SK-N-SH treated with all-trans-retinoic acid at 6 μM for 48 hours (cell line): ENCODE measurements around the gene RUSC1.
A peak's percentile ranks its signal among the peaks of the same experiment; 100 is the strongest.

Source experiments
- ATAC-seq: fragments of 200-7000 bp; cut with Tn5 transposase; 3 replicates; pipeline ENCODE4 v1.9.1; 2020; ENCODE audit warnings: mild to moderate bottlenecking, moderate library complexity
- ARNTL ChIP-seq: fragments of 450-650 bp; formaldehyde crosslinking; IDR thresholded peaks from 2 replicates; pipeline ENCODE4 v1.5.0; 2020; ENCODE audit warnings: low read depth, mild to moderate bottlenecking, moderate library complexity, borderline replicate concordance
- BACH2 ChIP-seq: fragments of 250-450 bp; sonication (Bioruptor Pico); IDR thresholded peaks from 2 replicates; pipeline ENCODE4 v1.9.0; 2021; ENCODE audit warnings: mild to moderate bottlenecking, borderline replicate concordance
- CSDC2 ChIP-seq: fragments of 250-450 bp; sonication (Bioruptor Pico); IDR thresholded peaks from 2 replicates; pipeline ENCODE4 v1.5.0; 2020; ENCODE audit warnings: mild to moderate bottlenecking, moderate library complexity
- GLIS3 ChIP-seq: fragments of 250-450 bp; sonication (Bioruptor Pico); IDR thresholded peaks from 2 replicates; pipeline ENCODE4 v1.5.0; 2020; ENCODE audit warnings: mild to moderate bottlenecking, moderate library complexity
- OSR1 ChIP-seq: fragments of 250-450 bp; sonication (Bioruptor Pico); IDR thresholded peaks from 2 replicates; pipeline ENCODE4 v1.8.0; 2022; ENCODE audit warnings: moderate library complexity, mild to moderate bottlenecking, inconsistent platforms
- PATZ1 ChIP-seq: fragments of 250-450 bp; sonication (Bioruptor Pico); IDR thresholded peaks from 2 replicates; pipeline ENCODE4 v1.8.0; 2020; ENCODE audit warnings: mild to moderate bottlenecking, moderate library complexity, borderline replicate concordance
- TCF4 ChIP-seq: fragments of 250-450 bp; sonication (Bioruptor Pico); IDR thresholded peaks from 2 replicates; pipeline ENCODE4 v1.8.0; 2021; ENCODE audit warnings: mild to moderate bottlenecking, moderate library complexity, borderline replicate concordance
- TOX ChIP-seq: fragments of 250-450 bp; sonication (Bioruptor Pico); IDR thresholded peaks from 2 replicates; pipeline ENCODE4 v1.8.0; 2021; ENCODE audit warnings: mild to moderate bottlenecking, moderate library complexity, borderline replicate concordance
- ZC3H10 ChIP-seq: fragments of 250-450 bp; sonication (Bioruptor Pico); IDR thresholded peaks from 2 replicates; pipeline ENCODE4 v1.5.1; 2021; ENCODE audit warnings: mild to moderate bottlenecking, moderate library complexity
- ZFP3 ChIP-seq: fragments of 250-450 bp; sonication (Bioruptor Pico); IDR thresholded peaks from 2 replicates; pipeline ENCODE4 v1.5.0; 2020; ENCODE audit warnings: mild to moderate bottlenecking, moderate library complexity
- ZFP30 ChIP-seq: fragments of 450-650 bp; formaldehyde crosslinking; IDR thresholded peaks from 2 replicates; pipeline ENCODE4 v1.5.0; 2022; ENCODE audit warnings: mild to moderate bottlenecking, moderate library complexity
- ZNF70 ChIP-seq: fragments of 450-650 bp; formaldehyde crosslinking; IDR thresholded peaks from 2 replicates; pipeline ENCODE4 v1.5.0; 2020; ENCODE audit warnings: mild to moderate bottlenecking, moderate library complexity
- ZNF8 ChIP-seq: fragments of 450-650 bp; formaldehyde crosslinking; IDR thresholded peaks from 2 replicates; pipeline ENCODE4 v1.5.0; 2020; ENCODE audit warnings: mild to moderate bottlenecking, moderate library complexity
- TF ChIP-seq, protein P1 (sequence below): fragments of 250-450 bp; sonication (Bioruptor Pico); IDR thresholded peaks from 2 replicates; pipeline ENCODE4 v1.8.0; 2021; ENCODE audit warnings: low read depth, mild to moderate bottlenecking, moderate library complexity, borderline replicate concordance
- TF ChIP-seq, protein P2 (sequence below): fragments of 250-450 bp; sonication (Bioruptor Pico); IDR thresholded peaks from 2 replicates; pipeline ENCODE4 v1.5.0; 2020; ENCODE audit warnings: mild to moderate bottlenecking, moderate library complexity
- TF ChIP-seq, protein P3 (sequence below): fragments of 250-450 bp; sonication (Bioruptor Pico); IDR thresholded peaks from 2 replicates; pipeline ENCODE4 v1.5.1; 2021; ENCODE audit warnings: mild to moderate bottlenecking, moderate library complexity
- TF ChIP-seq, protein P4 (sequence below): fragments of 250-450 bp; sonication (Bioruptor Pico); IDR thresholded peaks from 2 replicates; pipeline ENCODE4 v1.5.1; 2020; ENCODE audit warnings: low read depth, mild to moderate bottlenecking, moderate library complexity

RUSC1 gene

DNA sequence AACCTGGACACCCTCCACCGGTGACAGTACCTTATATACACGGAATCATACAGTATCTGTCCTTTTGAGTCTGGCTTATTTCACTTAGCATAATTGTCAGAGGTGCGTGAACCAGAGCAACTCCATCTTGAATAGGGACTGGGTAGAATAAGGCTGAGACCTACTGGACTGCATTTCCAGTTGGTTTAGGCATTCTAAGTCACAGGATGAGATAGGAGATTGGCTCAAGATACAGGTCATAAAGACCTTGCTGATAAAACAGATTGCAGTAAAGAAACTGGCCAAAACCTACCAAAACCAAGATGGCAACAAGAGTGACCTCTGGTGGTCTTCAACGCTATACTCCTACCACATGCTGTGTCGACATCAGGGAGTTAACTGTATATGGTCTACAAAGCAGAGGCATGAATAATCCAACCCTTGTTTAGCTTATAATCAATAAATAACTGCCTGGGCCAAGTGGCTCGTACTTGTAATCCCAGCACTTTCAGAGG is 13.4 kb upstream of the RUSC1 start:
- peak; percentile 19; the same call in 2 of the 3 replicates for ATAC-seq
- 0 out of 2 replicates have a peak, but pooled peaks have one; percentile 9 for TF ChIP-seq BACH2
- no peak for TF ChIP-seq ZC3H10 (CRISPR knock-in tag)

DNA sequence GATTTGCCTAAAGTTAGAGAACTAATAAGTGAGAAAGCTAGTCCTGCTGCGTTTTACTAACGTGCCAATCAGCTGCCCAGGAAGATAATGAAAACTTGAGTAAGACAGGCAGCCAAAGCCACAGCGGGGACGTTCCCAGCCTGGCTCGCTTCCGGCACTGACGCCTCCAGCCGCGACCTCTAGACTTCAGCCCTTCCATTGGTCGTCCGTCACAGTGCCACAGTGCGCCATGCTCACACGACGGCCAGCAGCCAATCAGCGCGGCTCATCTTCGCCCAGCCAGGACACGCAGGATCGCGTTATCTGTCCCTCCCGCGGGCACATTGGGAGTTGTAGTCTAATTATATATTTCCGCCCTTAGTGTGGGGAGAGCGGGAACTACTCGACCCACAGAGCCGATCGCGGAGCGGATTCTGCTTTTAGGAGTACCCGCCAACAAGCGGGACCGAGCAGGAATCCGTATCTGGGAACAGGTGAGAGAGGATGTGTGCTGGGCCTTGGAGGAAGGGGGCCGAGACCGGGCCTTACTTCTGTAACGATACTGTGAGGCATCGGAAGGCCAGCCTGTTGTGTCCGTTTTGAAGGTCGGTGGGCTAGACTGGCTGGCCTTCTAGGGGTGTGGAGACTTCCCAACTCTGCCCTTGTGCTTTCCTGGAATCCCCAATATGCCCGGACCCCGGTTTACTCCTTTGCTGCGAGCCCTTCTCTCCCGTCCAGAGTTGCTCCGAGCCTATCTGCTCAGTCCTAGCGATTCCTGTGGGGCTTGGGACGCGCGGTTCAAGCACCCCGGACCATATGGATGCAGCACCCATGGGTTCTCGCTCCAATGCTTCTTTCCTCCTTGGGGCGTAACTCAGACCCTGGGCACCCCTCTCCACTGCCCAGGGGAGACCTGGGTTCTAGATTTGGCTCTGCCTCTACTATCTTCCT is 11.9 kb upstream of the RUSC1 start, which contains the start of gene FDPS:
Gene FDPS, plus strand, starts transcription at position 374 of the 930 bp plus-strand sequence. CDS start 924 bp downstream, outside the sequence.
- TF ChIP-seq, protein P1, sequence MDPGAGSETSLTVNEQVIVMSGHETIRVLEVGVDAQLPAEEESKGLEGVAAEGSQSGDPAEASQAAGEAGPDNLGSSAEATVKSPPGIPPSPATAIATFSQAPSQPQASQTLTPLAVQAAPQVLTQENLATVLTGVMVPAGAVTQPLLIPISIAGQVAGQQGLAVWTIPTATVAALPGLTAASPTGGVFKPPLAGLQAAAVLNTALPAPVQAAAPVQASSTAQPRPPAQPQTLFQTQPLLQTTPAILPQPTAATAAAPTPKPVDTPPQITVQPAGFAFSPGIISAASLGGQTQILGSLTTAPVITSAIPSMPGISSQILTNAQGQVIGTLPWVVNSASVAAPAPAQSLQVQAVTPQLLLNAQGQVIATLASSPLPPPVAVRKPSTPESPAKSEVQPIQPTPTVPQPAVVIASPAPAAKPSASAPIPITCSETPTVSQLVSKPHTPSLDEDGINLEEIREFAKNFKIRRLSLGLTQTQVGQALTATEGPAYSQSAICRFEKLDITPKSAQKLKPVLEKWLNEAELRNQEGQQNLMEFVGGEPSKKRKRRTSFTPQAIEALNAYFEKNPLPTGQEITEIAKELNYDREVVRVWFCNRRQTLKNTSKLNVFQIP (CRISPR knock-in tag), result 0 out of 2 replicates have a peak, but pooled peaks have one; percentile 24
- TF ChIP-seq OSR1 (CRISPR knock-in tag), result no peak
- no peak for TF ChIP-seq ZNF8 (CRISPR knock-in tag)
- ATAC-seq, result peak; percentile 98

- TF ChIP-seq ZFP3 (CRISPR knock-in tag) (no peak), TOX (CRISPR knock-in tag) (no peak), ZNF70 (CRISPR knock-in tag) (no peak), CSDC2 (no peak), ARNTL (CRISPR knock-in tag) (no peak), ZNF8 (CRISPR knock-in tag) (no peak), GLIS3 (no peak)
- TF ChIP-seq, protein P2, sequence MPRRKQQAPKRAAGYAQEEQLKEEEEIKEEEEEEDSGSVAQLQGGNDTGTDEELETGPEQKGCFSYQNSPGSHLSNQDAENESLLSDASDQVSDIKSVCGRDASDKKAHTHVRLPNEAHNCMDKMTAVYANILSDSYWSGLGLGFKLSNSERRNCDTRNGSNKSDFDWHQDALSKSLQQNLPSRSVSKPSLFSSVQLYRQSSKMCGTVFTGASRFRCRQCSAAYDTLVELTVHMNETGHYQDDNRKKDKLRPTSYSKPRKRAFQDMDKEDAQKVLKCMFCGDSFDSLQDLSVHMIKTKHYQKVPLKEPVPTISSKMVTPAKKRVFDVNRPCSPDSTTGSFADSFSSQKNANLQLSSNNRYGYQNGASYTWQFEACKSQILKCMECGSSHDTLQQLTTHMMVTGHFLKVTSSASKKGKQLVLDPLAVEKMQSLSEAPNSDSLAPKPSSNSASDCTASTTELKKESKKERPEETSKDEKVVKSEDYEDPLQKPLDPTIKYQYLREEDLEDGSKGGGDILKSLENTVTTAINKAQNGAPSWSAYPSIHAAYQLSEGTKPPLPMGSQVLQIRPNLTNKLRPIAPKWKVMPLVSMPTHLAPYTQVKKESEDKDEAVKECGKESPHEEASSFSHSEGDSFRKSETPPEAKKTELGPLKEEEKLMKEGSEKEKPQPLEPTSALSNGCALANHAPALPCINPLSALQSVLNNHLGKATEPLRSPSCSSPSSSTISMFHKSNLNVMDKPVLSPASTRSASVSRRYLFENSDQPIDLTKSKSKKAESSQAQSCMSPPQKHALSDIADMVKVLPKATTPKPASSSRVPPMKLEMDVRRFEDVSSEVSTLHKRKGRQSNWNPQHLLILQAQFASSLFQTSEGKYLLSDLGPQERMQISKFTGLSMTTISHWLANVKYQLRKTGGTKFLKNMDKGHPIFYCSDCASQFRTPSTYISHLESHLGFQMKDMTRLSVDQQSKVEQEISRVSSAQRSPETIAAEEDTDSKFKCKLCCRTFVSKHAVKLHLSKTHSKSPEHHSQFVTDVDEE (CRISPR knock-in tag), result no peak
- TF ChIP-seq, protein P3, sequence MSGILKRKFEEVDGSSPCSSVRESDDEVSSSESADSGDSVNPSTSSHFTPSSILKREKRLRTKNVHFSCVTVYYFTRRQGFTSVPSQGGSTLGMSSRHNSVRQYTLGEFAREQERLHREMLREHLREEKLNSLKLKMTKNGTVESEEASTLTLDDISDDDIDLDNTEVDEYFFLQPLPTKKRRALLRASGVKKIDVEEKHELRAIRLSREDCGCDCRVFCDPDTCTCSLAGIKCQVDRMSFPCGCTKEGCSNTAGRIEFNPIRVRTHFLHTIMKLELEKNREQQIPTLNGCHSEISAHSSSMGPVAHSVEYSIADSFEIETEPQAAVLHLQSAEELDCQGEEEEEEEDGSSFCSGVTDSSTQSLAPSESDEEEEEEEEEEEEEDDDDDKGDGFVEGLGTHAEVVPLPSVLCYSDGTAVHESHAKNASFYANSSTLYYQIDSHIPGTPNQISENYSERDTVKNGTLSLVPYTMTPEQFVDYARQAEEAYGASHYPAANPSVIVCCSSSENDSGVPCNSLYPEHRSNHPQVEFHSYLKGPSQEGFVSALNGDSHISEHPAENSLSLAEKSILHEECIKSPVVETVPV (CRISPR knock-in tag), result no peak
- peak; percentile 7 for ATAC-seq
These were observed 11.2 kb upstream of the RUSC1 start for GRCh38 chr1:155309423-155310021.

- no peak for TF ChIP-seq CSDC2
- no peak for TF ChIP-seq ZC3H10 (CRISPR knock-in tag)
- TF ChIP-seq, protein P3 (CRISPR knock-in tag), result no peak
These were observed 7.4 kb upstream of the RUSC1 start for GRCh38 chr1:155313261-155313660.

DNA sequence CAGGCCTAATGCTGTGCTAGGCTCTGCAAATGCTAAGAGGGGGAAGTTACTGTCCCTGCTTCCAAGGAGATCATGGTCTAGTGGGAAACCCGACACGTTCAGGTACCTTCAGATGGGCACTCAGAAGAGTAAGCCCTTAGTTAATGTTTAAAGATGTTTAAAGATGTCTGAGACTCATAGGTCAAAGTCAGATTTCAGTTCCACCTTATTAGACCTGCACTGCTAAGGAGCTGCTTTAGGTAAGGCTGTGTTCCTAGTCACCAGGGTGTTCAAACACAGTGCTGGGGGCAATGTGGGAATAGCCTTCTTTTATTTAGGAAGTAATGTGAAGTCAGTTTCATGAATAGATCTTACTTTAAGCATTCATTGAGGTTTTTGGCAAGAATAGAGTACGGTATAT is 3.8 kb upstream of the RUSC1 start:
- TF ChIP-seq PATZ1 (CRISPR knock-in tag) (no peak), OSR1 (CRISPR knock-in tag) (no peak), ZNF8 (CRISPR knock-in tag) (no peak), ZFP30 (CRISPR knock-in tag) (no peak), ZNF70 (CRISPR knock-in tag) (no peak), TCF4 (CRISPR knock-in tag) (no peak)
- TF ChIP-seq, protein P4, sequence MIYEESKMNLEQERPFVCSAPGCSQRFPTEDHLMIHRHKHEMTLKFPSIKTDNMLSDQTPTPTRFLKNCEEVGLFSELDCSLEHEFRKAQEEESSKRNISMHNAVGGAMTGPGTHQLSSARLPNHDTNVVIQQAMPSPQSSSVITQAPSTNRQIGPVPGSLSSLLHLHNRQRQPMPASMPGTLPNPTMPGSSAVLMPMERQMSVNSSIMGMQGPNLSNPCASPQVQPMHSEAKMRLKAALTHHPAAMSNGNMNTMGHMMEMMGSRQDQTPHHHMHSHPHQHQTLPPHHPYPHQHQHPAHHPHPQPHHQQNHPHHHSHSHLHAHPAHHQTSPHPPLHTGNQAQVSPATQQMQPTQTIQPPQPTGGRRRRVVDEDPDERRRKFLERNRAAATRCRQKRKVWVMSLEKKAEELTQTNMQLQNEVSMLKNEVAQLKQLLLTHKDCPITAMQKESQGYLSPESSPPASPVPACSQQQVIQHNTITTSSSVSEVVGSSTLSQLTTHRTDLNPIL (CRISPR knock-in tag), result no peak
- TF ChIP-seq, protein P3 (CRISPR knock-in tag), result no peak
- no peak for ATAC-seq

More at GRCh38 chr1:155313261-155313660, 7.4 kb upstream of the RUSC1 start:
- ATAC-seq, result no peak
